HG03060 (cell line): ENCODE measurements around the gene ZNF341.

ENCODE experiments used
- ATAC-seq: cut with Tn5 transposase; IDR thresholded peaks from one replicate; pipeline ENCODE4 v1.9.1; 2021; ENCODE audit warnings: low read depth, moderate number of reproducible peaks; ENCODE audit not compliant: unreplicated experiment

ZNF341 gene

GRCh38 chr20:33819456-33819855 lies 87.7 kb downstream of the ZNF341 start:
- no peak for ATAC-seq

GRCh38 chr20:33820362-33820761 lies 88.6 kb downstream of the ZNF341 start:
- no peak for ATAC-seq

- no peak for ATAC-seq
Observed at GRCh38 chr20:33821270-33821836, 89.6 kb downstream of the ZNF341 start.

GRCh38 chr20:33822423-33822822 lies 90.6 kb downstream of the ZNF341 start:
- no peak for ATAC-seq

- no peak for ATAC-seq
Observed at GRCh38 chr20:33822991-33823390, 91.2 kb downstream of the ZNF341 start.

GRCh38 chr20:33824852-33825251 lies 93.1 kb downstream of the ZNF341 start:
- no peak for ATAC-seq

- no peak for ATAC-seq
Observed at GRCh38 chr20:33825340-33826269, 93.8 kb downstream of the ZNF341 start.

GRCh38 chr20:33826270-33826897 lies 94.6 kb downstream of the ZNF341 start:
- ATAC-seq = no peak

- ATAC-seq = no peak
Observed at GRCh38 chr20:33827109-33827508, 95.3 kb downstream of the ZNF341 start.

GRCh38 chr20:33827634-33828325 lies 96.0 kb downstream of the ZNF341 start:
- no peak for ATAC-seq

- ATAC-seq = no peak
Observed at GRCh38 chr20:33828326-33828844, 96.6 kb downstream of the ZNF341 start.

GRCh38 chr20:33828967-33829560 lies 97.3 kb downstream of the ZNF341 start:
- ATAC-seq = no peak

- ATAC-seq = no peak
Observed at GRCh38 chr20:33829636-33830035, 97.8 kb downstream of the ZNF341 start.

GRCh38 chr20:33830371-33830770 lies 98.6 kb downstream of the ZNF341 start:
- no peak for ATAC-seq

- no peak for ATAC-seq
Observed at GRCh38 chr20:33832103-33832804, 100.5 kb downstream of the ZNF341 start.

- no peak for ATAC-seq
Observed at GRCh38 chr20:33833333-33833732, 101.5 kb downstream of the ZNF341 start.

- no peak for ATAC-seq
Observed at GRCh38 chr20:33835615-33836172, 103.9 kb downstream of the ZNF341 start.

GRCh38 chr20:33836277-33836676 lies 104.5 kb downstream of the ZNF341 start:
- ATAC-seq = no peak

- no peak for ATAC-seq
Observed at GRCh38 chr20:33837096-33837830, 105.5 kb downstream of the ZNF341 start.
